Hippocampal formation (tissue), 2 donors: ENCODE measurements around the gene CLCF1.

Experiments
- DNase-seq, 2 donors: peaks; one replicate each; lab custom pipeline; 2025; lab: John Stamatoyannopoulos, UW

The CLCF1 gene

DNA sequence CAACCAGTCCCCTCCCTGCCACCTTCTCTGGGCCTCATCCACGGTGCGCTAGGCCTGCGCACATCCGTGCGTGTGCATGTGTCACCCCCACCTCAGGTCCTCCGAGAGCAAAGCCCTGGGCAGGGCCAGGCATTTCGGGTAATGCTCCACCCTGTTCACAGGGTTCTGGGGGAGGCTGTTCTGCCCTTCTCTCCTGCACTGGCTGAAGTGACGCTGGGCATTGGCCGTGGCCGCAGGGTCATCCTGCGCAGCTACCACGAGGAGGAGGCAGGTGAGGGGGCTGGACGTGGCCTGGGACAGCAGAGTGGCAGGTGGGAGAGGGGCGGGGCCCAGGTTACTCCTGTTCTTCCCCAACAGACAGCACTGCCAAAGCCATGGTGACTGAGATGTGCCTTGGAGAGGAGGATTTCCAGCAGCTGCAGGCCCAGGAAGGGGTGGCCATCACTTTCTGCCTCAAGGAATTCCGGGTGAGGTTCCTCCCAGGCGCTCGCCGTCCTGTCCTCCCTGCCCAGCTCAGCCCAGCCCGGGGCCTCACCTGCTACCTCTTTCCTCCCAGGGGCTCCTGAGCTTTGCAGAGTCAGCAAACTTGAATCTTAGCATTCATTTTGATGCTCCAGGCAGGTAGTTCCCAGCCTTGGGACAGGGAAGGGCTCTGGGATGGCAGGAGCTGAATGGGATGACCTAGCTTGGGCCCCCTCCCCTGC lies 22.3 kb upstream of the CLCF1 start:
- no peak for DNase-seq

DNA sequence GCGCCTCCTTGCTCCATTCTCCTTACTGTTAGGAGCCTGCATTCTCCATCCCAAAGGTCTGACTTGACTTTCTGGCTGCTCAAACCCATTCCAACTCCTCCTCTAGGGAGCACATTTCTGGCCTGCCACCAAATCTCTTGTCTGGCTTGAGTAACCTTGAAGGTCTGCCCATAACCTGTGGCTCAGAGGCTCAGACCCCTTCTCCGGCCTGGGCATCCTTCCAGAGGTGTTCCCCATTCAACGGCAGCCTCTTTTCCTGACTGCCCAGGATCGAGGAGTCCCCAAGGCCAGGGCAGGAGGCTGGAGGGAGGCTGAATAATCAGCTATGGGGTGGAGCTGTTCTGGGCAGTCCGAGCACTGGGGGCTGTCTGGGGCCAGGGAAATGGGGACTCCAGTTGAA lies 20.6 kb upstream of the CLCF1 start:
- no peak for DNase-seq

DNA sequence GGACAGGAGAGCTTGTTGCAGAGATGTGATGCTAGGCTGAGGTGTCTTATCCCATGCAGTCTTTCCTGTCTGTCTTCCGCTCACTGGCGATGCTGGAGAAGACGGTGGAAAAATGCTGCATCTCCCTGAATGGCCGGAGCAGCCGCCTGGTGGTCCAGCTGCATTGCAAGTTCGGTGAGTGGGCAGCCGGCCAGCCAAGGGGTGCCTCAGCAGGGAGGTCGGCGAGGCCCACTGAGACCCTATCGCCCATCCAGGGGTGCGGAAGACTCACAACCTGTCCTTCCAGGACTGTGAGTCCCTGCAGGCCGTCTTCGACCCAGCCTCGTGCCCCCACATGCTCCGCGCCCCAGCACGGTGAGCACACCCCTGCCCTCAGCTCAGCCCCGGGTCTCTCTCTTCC lies 20.0 kb upstream of the CLCF1 start:
- DNase-seq, result no peak

DNA sequence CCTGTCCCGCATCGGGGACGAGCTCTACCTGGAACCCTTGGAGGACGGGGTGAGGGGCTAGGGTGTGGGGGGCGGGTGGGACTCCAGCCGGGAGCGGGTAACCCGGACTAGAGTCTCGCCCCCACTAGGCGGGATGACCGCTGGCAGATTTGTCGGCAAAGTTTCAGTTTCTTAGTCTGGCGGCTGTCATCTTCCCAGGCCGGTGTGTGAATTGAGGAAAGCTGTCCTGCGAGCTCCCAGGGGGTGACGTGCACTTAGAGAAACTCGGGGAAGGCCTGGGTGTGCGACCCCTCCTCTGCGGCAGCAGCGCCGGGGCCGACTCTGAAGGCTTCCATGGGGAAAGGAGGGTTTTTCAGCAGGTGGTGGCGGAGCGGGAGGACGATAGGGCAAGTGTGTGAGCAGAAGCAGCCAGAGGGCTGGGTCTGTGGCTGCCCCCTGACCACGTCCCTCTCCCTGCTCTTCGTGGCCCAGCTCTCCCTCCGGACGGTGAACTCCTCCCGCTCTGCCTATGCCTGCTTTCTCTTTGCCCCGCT lies 18.9 kb upstream of the CLCF1 start:
- no peak for DNase-seq

DNA sequence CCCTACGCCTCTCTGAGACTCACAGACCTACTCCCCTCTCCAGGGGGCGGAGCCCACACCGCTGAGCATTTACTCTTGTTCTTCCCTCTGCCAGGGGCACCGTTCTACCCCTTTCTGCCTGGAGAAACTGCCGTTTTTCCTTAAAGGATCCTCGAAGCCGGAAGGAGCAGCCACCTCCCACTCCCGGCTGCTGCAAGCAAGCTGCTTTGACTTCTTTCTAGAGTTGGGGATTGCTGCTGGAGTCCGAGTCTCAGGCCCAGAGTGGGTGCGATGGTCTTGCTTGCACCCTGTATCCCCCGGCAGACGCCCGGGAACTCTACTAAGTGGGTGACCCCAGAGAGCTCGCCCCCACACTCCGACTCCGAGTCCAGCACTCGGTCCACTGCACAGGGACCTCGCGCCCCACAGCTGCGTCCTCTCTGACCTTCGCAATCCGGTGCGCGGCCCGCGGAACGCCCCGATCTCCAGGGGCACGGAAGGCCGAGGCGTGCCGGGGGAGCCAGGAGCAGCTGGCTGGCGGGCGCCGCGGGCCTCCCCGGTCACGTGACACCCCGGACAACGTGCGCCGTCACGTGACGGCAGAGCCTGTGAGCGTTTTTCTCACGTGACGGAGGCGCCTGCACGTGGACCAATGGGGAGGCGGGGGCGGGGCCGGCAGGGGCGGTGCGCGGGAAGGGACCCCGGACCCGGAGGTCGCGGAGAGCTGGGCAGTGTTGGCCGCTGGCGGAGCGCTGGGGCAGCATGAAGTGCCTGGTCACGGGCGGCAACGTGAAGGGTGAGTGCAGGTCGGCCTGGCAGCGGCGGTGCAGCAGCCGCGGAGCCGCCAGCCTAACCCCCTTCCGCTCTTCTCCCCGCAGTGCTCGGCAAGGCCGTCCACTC lies 18.1 kb upstream of the CLCF1 start, which contains the start of gene RAD9A:
Gene RAD9A, plus strand, starts transcription at position 683 of the 879 bp plus-strand sequence. Its CDS starts 59 bp downstream, at position 742.
- peak; percentile 85 to 93 for DNase-seq

DNA sequence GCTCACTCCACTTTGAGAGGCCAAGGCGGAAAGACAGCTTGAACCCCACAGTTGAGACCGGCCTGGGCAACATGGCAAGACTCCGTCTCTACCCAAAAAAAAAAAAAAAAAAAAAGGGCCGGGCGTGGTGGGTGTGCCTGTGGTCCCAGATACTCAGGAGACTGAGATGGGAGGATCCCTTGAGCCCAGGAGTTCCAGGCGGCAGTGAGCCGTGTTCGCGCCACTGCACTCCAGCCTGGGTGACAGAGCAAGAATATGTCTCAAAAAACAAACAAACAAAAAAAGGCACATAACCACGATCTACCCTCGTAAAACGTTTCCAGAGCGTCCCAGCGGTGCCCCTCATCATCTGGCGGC lies 17.5 kb upstream of the CLCF1 start:
- no peak for DNase-seq

DNA sequence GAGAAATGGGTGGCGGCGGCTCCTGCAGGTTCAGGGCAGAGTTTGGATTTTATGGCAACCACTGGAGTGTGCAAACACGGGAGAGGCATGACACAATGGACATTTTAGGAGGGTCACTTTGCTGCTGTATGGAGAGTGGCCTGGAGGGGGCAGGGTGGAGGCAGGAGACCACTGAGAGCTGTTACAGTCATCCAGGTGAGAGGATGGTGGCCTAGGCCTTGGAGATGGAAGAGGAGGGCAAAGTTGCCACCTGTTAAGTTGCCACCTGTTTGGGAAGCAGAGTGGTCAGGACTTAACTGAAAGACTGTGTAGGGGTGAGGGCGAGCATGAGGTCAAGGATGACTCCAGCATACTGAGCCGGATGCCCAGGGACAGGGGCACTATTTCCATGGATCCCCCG lies 16.1 kb upstream of the CLCF1 start:
- no peak for DNase-seq

DNA sequence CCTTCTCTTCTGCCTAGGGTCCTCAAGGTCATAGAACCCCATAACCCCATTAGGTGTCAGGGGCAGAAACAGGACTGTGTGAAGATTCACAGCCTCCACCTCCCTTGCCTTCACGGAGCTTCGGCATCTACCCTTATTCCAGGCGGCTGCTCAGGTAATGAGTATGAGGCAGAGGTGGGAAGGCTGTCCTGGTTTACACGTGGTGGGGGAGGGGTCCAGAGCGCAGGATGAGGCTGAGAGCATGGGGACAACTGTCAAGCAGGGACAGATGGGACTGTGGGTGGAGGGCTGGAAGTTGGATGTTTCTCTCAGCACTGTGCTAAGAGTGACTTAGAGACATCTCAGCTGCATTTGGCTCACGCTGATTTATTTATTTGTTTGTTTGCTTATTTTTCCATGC lies 14.1 kb upstream of the CLCF1 start:
- no peak for DNase-seq

DNA sequence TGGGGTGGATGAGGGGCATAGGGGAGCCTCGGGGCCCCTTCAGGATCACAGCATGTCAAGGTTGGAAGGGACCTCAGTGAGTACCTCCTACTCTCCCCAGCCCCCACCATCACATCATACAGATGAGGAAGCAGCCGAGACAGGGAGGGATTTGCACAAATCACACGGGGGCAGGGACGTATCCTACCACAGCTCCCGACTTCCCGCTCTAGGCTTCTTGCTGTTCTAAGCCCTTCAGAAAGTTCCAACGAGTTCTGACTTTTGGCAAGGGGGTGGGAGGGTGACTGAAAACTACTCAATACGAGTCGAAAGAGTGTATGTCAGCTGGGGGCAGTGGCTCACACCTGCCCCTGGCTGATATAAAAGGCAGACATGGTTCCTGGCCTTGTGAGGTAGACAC lies 13.7 kb upstream of the CLCF1 start:
- no peak for DNase-seq

DNA sequence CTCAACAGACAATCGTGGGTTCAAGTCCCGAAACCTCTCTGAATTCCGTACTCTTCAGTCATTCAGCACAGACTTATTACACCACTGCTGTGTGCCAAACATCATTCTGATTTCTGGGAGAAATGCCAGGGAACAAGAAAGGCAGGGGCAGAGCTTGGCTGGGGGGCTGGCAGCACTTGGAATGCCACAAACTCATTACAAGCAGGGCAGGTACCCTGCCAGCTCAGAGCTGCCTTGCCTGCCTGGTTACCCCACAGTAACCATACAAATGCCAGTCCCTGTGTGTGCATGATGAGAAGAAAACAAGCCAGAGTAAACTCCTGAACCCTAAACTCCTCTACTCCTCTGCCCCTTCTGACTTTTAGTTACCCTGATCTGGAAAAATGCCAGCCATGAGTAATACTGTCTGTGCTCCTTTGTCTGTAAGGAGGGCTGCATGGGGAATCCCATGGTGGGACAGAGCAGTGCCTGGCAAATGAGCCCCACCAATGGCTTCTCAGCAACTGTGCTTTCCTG lies 11.5 kb upstream of the CLCF1 start:
- DNase-seq, result peak; percentile 30 to 66

DNA sequence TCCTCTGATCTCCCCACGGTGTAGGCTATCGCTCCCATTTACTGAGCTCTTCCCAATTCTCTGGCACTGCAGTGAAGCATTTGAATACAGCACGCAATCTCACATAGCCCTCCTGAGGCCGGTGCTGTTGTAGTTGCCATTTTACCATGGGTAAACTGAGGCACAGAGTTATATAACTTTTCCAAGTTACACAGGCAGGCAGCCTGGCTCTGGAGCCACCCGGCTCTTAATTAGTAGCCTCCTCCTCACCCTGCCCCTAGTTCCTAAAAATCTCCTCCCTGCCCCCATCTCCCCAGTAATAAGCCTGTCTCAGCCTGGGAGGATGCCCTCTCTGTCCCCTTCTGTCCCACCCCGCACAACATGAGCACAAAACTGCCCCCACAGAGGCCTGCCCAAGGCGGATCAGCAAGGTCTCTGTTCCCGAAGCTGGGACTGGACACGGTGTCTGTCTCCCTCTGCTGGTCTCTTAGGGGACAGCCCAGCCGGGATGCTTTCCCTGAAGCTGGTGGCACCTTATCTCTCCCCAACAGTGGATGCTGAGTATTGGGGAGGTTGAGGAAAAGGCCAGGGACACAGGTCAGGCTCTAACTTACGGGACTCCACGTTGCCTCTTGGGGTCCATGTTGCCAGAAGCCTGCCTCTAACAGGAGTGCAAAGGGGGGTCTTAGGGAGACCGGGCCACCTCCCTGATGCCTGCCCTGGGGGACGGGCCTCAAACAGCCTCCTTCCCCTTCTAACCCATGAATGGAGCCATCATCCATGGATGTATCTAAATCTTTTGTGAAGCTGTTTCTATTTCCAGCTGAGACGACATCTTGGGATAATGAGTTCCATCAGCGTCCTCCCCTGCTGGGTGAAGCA lies 9.1 kb upstream of the CLCF1 start:
- DNase-seq, result peak; percentile 66 to 69

DNA sequence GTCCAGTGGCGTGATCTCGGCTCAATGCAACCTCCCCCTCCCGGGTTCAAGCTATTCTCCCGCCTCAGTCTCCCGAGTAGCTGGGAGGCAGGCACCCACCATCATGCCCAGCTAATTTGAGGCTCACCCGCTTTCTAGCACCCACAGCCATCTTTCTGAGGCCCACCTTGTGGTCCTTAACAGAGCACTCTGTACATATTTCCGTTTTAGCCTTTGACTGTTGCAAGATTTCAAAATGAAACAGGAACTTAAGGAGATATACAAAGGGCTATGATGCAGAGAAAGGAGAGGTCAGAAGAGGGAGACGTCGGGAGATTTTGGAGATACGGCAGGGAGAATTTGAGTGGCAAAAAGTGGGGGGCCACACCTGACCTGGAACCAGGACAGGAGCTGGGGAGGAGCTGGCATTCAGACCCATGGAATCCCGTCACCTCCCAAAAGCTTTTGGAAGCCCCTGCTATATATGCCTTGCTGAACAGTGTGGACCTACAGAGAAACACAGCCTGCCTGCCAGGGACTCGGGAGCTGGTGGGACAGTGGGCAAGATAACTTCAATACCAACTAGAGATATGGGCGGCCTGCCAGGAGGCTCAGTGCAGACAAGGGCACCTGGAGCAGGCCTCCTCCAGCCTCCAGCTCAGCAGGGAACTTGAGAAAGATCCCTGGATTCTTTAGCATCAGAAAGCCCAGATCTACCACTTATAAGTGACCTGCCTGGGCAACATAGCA lies 8.0 kb upstream of the CLCF1 start:
- no peak for DNase-seq

DNA sequence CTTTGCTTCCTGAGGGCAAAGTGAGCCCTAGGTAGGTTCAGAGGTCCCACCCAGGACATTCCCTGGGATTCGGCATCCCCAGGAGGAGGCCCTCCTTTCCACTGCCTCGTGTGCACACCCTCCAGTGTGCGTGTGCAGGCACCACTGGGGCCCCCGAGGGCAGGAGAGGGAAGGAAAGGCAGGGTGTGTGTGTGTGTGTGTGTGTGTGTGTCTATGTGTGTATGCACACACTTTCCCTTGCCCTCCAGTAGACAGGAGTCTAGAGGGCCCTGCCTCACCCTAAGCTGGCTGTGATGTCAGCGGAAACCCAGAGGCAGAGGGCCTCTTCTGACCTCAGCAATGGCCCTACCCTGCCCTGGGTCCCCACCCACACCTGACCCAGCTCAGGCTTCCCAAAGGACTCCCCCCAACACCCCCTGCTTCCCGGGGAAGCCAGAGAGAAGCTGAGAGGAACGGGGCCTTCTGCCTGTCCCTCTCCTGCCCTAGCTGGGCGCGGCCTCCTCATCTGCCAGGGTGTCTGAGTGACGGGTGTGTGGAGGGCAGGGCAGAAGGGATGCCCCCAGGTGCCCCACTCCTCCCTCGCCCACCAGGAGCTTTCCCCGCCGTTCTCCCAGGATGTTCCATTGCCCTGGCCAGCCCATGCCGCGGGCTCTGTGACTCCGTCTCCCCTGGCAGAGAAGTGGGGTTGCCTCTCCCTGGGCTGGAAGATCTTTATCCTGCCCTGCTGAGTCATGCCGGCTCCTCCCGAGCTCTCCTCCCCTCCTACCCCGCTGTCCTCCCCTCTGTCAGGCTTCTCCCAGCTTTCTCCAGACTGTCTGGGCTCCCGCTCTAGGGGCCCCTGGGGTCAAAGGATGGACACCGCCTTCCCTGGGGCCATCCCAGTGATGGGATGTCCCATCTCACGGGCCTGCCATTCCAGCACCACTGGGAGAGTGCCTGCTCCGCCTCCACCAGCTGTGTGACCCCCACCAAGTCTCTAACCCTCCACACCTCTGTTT lies 6.0 kb upstream of the CLCF1 start:
- no peak for DNase-seq

DNA sequence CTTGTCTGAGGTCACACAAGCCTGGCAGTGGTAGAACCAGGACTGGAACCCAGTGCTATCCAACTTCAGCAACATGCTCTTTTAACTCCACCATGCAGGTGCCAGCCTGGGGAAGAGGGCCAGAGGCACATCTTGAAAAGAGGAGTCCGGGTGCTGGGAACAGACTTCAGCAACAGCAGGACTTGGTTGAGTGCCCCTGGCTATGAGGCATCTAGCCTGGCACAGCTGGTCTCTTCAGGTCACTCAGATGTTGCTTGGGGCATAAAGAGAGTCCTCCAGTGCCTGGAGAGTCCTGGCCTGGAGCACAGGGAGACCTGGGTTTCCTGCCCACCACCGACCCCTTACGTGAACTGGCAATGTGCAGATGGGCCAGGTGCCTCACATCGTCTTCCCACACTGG lies 5.1 kb upstream of the CLCF1 start:
- no peak for DNase-seq

DNA sequence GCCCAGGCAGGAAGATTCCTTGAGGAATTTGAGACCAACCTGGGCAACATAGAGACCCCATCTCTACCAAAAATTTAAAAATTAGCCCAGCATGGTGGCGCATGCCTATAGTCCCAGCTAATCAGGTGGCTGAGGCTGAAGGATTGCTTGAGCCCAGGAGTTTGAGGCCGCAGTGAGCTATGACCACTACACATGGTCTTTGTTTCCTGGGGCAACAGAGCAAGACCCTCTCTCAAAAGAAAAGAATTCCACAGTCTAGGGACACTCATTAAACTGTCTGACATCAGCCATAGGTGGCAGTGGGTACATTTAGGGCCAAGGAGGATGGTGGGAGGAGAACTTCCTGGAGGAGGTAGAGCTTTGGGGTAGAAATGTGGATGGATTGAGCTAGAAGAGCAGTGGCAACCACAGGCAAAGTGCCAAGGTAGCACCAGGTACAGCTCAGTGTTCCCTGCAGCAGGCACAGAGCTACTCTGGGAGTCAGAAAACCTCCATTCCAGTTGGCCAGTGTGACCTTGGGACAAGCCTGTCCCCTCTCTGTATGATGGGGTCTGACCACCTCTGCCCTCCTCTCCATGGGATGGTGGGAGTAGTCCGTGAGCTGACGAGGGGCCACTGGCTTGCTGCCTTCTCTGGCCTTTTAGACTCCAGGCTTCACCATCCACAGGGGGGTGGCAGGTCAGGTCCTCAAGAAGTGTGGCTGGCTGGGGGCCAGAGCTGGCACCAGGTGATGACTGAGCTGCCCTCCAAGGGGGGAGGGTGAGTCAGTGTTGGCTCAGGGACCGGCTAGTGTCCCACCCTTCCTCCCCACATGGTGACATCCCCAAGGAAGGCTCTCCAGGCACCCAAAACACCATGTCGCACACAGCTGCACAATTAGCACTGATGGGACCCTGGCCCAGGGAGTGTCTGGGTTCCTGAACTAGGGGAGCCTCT lies 3.7 kb upstream of the CLCF1 start:
- no peak for DNase-seq

DNA sequence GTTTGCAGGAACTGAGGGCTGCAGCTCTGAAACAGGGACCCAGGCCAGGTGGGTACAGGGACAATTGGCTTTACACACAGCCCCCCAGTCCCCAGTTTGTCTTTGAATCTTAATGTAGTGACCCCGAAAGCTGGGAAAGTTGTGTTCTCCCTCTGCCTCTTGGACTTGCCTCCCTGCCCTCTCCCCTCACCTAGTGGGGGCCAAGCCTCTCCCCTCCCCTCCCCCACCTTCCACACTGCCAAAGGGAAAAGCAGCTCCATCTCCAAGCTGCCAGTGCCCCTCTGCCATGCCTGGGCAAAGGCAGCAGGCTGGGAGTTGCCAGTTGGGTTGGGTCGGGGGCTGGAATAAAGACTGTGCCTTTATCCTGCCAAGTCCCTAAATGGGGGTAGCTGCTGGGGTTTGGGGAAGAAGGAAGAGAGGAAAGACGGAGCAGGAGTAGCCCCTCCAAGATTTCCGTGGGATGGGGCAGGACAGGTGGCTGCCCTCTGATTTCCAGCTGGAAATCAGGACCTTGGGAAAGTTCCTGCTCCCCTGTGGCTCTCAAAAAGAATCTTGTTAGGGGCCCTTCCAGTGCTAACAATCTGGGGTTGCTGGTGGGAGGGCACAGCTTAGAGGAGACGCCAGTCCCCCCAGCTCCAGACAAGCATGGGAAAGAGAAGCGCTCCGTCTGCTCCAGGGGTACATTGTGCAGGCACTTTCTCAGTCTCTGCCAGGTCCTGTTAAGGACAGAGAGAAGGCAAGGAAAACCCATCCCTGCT lies 2.8 kb upstream of the CLCF1 start:
- DNase-seq, result no peak

DNA sequence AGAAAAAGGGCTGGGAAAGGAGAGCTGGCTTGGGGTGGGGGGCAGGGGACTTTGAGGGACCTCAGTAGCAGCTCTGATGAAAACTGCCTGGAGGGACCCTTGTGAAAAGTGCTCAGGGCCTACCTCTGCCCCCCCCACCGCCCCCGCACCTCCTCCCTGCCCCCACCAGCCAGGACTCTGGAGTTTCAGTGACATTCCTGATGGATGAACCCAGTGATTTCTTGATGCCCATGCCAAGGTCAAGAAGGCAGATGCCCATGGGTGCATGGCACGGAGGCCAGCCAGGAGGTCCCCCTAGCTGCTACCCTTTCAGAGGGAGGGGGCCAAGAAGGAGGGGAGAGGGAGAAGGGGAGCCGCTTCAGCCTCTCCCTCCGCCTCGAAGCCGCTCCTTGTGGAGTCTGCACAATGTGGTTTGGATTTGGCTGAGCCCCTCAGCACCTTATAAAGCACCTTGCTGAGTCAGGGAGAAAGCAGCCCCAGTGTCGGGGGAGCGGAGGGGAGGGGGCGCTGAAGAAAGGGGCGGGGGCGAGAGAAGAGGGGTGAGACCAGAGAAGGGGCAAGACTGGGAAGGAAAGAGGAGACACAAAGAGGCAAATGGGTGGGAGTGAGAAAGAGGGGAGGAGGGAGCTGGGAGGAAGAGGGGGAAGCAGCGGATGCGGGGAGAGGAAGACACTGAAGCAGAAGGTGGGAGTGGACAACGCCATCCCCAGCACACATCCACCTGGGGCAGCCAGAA lies 2.1 kb upstream of the CLCF1 start:
- no peak for DNase-seq
